Mucosa of rectum (tissue), 2 donors: ENCODE results near the gene SERPINA1.
"Not testable (repeated sequence)": the region's sequence is repeated elsewhere in the genome, so short reads cannot be mapped to it uniquely, and the experiment has no call there.

Source experiments
- H3K27ac ChIP-seq, 2 donors: one replicate each; pipeline ENCODE4 v1.7.0; 2013; ENCODE audit warnings: inconsistent platforms in 2 of 2, low read depth in 2 of 2, low read length in 2 of 2
- H3K27me3 ChIP-seq, 2 donors: one replicate each; pipeline ENCODE4 v1.7.0; 2013; ENCODE audit warnings: low read length in 2 of 2; ENCODE audit not compliant: control insufficient read depth in 2 of 2, insufficient read depth in 2 of 2
- H3K36me3 ChIP-seq, 2 donors: one replicate each; pipeline ENCODE4 v1.7.0; 2013; ENCODE audit warnings: low read length in 2 of 2; ENCODE audit not compliant: control insufficient read depth in 2 of 2, insufficient read depth in 2 of 2
- H3K4me1 ChIP-seq, 2 donors: one replicate each; pipeline ENCODE4 v1.7.0; 2013; ENCODE audit warnings: low read length in 2 of 2, mild to moderate bottlenecking in 1 of 2; ENCODE audit not compliant: control insufficient read depth in 2 of 2, insufficient read depth in 2 of 2
- H3K4me3 ChIP-seq, 2 donors: one replicate each; pipeline ENCODE4 v1.7.0; 2013; ENCODE audit warnings: low read length in 2 of 2
- H3K9ac ChIP-seq, 2 donors: one replicate each; pipeline ENCODE4 v1.7.0; 2013; ENCODE audit warnings: low read length in 2 of 2, low read depth in 1 of 2, mild to moderate bottlenecking in 1 of 2
- H3K9me3 ChIP-seq, 2 donors: one replicate each; pipeline ENCODE4 v1.7.0; 2013; ENCODE audit warnings: low read length in 2 of 2; ENCODE audit not compliant: control insufficient read depth in 2 of 2
- donor health status: healthy.
- donor health status: Normal muscosa, but diverticular disease.

Gene SERPINA1

DNA sequence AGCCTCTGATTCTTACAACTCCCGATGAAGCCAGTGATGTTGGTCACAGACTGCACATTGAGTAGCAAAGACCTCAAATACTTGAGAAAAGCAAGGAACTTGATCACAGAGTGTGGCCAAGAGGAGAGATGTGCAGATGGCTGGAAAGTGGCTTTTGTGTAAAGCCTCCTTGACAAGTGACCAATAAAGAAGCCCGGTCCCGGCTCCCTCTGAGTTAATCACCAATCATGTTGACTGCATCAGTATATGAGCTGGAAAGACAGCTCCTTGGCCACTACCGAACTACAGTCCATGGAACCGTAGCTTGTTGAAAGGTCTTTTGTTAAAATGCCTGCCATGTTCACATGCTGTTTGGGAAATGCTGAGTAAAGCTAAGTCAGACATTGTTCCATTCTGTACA, 41.6 kb downstream of the SERPINA1 start:
- no peaks in the 10 kb centered on the region for H3K27me3 ChIP-seq
- no peak overlapping the region for H3K27ac ChIP-seq

DNA sequence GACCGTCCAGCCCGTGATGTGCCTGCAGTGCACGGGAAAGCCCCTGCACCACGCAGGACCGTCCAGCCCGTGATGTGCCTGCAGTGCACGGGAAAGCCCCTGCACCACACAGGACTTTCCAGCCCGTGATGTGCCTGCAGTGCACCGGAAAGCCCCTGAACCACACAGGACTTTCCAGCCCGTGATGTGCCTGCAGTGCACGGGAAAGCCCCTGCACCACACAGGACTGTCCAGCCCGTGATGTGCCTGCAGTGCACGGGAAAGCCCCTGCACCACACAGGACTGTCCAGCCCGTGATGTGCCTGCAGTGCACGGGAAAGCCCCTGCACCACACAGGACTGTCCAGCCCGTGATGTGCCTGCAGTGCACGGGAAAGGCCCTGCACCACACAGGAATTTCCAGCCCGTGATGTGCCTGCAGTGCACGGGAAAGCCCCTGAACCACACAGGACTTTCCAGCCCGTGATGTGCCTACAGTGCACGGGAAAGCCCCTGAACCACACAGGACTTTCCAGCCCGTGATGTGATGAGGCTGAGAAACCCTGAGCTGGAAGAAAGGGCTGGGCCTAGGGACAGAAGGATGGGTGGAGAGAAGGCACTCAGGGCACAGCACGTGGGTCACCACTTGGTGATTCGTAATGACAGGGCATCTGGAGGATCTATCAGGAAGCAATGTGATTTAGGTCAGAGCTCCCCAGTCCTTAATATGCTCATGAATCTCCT, 42.2 kb downstream of the SERPINA1 start:
- not testable (repeated sequence) for H3K27ac ChIP-seq, H3K27me3 ChIP-seq

More for the DNA sequence above, 41.6 kb downstream of the SERPINA1 start:
- Histone ChIP-seq H3K4me3 (no peak overlapping the region), H3K4me1 (peaks cover 7 to 10% of the 10 kb centered on the region in 2 donors), H3K36me3 (no peaks in the 10 kb centered on the region), H3K9me3 (no peaks in the 10 kb centered on the region), H3K9ac (no peak overlapping the region)

GRCh38 chr14:94345344-94346064, 42.9 kb downstream of the SERPINA1 start:
- Histone ChIP-seq H3K27ac (no peak overlapping the region), H3K4me1 (peaks cover 10 to 13% of the 10 kb centered on the region in 2 donors), H3K27me3 (no peaks in the 10 kb centered on the region), H3K36me3 (no peaks in the 10 kb centered on the region), H3K4me3 (no peak overlapping the region), H3K9me3 (no peaks in the 10 kb centered on the region), H3K9ac (no peak overlapping the region)

More for the DNA sequence above, 42.2 kb downstream of the SERPINA1 start:
- not testable (repeated sequence) for H3K9ac ChIP-seq, H3K9me3 ChIP-seq, H3K36me3 ChIP-seq, H3K4me3 ChIP-seq
- H3K4me1 ChIP-seq: peaks cover 10 to 13% of the 10 kb centered on the region in 2 donors

DNA sequence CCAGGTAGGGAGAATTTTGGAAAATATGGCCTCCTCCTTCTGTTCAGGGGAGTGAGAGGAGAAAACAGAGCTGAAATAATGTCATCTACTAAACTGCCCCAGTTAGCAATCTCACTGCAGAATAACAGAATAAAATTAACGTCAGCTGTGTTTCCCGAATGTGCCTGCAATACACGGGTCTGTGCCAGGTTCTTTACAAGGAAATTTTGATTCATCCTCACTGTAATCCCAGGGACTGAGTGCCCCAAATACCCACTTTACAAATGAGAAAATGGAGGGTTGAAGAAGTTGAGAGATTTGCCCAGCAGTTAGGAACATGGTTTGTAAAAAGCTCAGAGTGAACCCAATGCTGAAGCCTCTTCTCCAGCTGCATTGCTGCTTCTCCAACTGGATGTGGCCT, 44.0 kb downstream of the SERPINA1 start:
- no peak overlapping the region for H3K4me3 ChIP-seq
- peaks cover 10 to 13% of the 10 kb centered on the region in 2 donors for H3K4me1 ChIP-seq
- H3K36me3 ChIP-seq: no peaks in the 10 kb centered on the region
- no peak overlapping the region for H3K27ac ChIP-seq
- H3K9ac ChIP-seq: no peak overlapping the region
- H3K27me3 ChIP-seq: no peaks in the 10 kb centered on the region
- H3K9me3 ChIP-seq: no peaks in the 10 kb centered on the region

DNA sequence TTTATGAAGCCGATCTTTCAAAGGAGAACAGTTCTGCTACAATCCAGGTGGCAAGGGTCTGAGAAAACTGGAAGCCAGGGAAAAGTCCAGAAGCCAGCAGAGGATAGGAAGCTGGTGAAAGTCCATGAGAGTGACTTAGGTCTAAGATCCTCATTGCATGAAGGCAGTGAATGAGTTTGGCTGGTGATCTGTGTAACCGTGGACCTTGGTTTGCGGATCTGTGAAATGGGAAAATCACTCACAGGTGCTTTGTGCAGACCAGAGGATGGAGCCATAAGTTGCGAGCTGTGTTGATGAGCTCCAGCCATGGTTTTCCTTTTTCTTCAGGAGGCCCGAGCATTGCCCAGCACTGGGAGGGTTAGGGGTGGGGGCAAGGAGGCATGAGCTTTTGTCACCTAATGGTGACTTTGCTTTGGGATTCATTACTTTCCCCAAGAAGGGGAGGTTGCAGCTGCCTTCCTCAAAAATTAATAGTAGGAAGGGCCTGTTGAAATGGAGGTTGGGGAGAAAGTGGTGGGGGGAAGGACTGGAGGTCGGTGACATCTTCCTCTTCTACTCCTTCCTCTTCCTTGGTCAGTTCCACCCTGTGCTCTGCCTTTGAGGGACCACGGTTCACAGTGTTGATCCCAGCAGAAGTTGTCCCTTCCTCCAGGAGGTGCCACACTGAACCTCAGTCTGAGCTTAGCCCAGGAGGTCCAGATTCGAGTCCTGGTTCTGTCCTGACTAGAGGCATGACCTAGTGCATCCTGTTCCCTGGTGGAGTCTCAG, 45.0 kb downstream of the SERPINA1 start:
- Histone ChIP-seq H3K9me3 (no peaks in the 10 kb centered on the region), H3K27me3 (no peaks in the 10 kb centered on the region), H3K4me3 (no peak overlapping the region), H3K9ac (no peak overlapping the region), H3K4me1 (peaks cover 10 to 13% of the 10 kb centered on the region in 2 donors), H3K36me3 (no peaks in the 10 kb centered on the region), H3K27ac (no peak overlapping the region)

DNA sequence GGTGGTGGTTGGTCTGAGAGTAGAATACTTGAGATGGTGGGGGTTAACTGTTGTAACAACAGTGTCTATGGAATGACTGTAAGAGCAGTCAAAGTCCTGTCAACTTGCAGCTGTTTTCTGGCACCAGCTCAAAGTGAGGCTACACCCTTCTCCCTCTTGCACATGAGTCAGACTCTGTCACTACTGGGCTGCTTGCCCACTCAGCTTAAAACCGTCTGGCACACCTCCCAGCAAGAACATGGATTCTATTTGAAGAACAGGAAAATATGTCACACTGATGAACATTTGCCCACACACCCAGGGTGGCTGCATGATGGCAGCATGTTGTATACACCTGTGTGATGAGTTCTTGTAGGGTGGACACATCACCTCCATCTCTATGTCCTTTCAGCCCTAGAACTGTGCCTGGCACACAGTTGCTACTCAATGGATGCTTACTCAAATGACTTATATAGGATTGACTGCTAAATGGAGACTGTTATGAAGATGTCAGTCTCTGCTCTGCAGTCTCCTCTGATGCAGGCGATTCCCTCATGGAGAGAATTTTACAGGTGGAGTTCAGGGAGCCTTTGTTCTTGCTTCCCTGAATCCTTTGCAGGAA, 46.0 kb downstream of the SERPINA1 start:
- peaks cover 10 to 13% of the 10 kb centered on the region in 2 donors for H3K4me1 ChIP-seq
- no peaks in the 10 kb centered on the region for H3K9me3 ChIP-seq
- H3K27ac ChIP-seq: peak overlapping the region; percentile 65 to 71
- H3K36me3 ChIP-seq: no peaks in the 10 kb centered on the region
- peak overlapping the region in 1 of 2 donors; percentile 34 for H3K4me3 ChIP-seq
- H3K9ac ChIP-seq: peak overlapping the region in 1 of 2 donors; percentile 9
- H3K27me3 ChIP-seq: no peaks in the 10 kb centered on the region

DNA sequence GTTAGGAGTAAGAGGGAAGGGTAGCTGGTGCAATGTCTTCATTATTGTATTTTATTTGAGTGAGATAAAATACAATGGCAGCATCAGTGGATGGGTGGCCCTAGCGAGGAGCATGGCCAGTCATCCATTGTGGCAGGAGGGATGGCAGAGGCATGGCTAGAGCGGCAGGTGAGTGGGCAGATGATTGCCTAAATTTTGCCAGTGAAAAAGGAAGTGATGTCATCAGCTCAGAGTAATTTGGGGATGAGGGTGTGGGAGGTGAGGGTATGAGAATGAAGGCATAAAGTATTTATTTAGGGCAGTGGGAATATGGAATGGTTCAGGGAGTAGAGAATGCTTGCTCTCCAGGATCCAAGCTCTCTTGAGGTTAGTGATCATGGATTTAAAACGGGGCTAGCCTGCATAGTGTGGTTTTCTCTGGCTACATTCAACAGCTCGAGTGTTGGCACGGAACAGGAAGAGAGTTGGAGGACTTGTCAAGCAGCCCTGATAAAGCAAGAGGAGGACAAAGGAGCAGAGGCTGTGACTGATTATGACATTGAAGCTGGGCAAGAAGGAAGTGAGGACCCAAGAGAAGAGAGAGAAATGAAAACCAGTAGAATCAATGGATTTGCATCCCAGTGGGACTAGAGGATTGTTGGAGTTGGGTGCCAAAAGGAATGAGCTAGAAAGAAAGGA, 46.6 kb downstream of the SERPINA1 start:
- Histone ChIP-seq H3K27me3 (no peaks in the 10 kb centered on the region), H3K36me3 (no peaks in the 10 kb centered on the region), H3K9ac (peak overlapping the region; percentile 9 to 20), H3K9me3 (no peaks in the 10 kb centered on the region), H3K4me3 (peak overlapping the region in 1 of 2 donors; percentile 34), H3K4me1 (peaks cover 10 to 13% of the 10 kb centered on the region in 2 donors), H3K27ac (peak overlapping the region; percentile 65 to 71)

DNA sequence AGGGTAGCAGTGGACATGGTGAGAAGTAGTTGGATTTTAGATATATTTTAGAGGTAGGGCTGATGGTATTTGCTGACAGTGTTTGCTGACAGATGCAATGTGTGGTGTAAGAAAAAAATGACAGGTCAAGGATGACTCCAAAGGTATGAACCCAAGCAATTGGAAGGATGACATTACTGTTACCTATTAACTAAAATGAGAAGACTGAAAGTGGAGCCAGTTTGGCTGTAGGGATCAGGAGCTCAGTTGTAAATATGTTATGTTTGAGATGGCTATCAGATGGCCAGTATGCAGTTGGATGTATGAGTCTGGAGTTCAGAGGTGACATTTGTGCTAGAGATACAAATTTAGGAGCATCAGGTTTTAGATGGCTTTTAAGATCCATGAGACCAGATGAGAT, 47.9 kb downstream of the SERPINA1 start:
- H3K9ac ChIP-seq: no peak overlapping the region
- H3K36me3 ChIP-seq: no peaks in the 10 kb centered on the region
- H3K27me3 ChIP-seq: no peaks in the 10 kb centered on the region
- peaks cover 10 to 13% of the 10 kb centered on the region in 2 donors for H3K4me1 ChIP-seq
- H3K9me3 ChIP-seq: no peaks in the 10 kb centered on the region
- H3K27ac ChIP-seq: no peak overlapping the region
- H3K4me3 ChIP-seq: no peak overlapping the region

- Histone ChIP-seq H3K9me3 (no peaks in the 10 kb centered on the region), H3K4me1 (peaks cover 10 to 13% of the 10 kb centered on the region in 2 donors), H3K27me3 (no peaks in the 10 kb centered on the region), H3K9ac (no peak overlapping the region), H3K36me3 (no peaks in the 10 kb centered on the region), H3K27ac (no peak overlapping the region), H3K4me3 (no peak overlapping the region)
Measured at GRCh38 chr14:94338023-94338422, 50.4 kb downstream of the SERPINA1 start.
